ENCODE data around the gene EPS8. TPM values are rescaled to one million over a fixed set of nuclear protein-coding genes. Genes with fewer than 3 reads are reported as not detected.

EPS8 gene
- total RNA-seq, 2 donors from 2014 or later, result 6.7 to 8.1 TPM

DNA sequence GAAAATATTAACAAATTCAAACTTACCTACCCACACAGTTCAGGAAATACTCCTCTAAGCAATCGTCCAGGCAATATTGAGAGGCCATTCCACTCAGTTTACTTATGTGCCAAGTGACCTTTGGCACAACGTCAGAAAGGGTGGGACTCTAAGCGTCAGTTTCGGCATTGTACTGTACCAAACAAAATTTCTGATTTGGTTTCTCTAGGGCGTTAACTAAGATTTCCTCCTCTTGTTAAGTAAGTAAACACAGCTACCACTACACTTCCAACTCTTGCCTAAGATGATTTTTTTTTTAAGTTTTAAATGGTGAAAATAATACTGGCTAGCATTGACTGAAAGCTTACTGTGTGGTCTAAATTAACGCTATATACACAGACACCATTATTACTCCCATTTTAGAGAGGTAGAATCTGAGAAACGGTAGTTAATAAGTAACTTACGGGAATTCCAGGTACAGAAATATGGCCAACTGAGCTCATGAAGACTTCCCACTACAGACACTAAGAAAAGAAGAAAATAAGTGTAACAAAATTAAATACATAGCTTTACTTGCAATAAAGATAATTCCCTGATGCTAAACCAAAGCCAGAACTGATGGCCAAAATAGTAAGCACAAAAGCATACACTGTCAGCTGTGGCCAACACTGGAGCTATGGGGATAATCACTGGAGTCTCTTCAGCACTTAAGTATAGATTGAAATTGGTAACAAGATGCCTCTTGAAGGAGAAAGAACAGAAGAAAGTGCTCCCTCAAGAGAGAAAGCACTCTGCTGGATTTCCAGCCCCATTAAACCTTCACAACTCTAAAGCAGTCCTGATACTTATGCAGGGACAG is 76.1 kb downstream of the EPS8 start:
- no peak overlapping the region for H3K27ac ChIP-seq (ENCODE audit: low read depth, low read length)
- no peak for DNase-seq
- H3K9me3 ChIP-seq (ENCODE audit: control insufficient read depth, low read length), result no peaks in the 10 kb centered on the region
- Mint-ChIP-seq H3K4me1 (peaks cover 15% of the 10 kb centered on the region), H3K36me3 (ENCODE audit: low read depth) (no peaks in the 10 kb centered on the region), H3K9me3 (no peaks in the 10 kb centered on the region), H3K27me3 (ENCODE audit: insufficient read depth) (no peaks in the 10 kb centered on the region), H3K4me3 (no peak overlapping the region), H3K27ac (no peak overlapping the region)
- H3K27me3 ChIP-seq (ENCODE audit: control insufficient read depth, insufficient read depth, low read length, poor library complexity, severe bottlenecking), result no peaks in the 10 kb centered on the region
- WGBS, 2 experiments (ENCODE audit: insufficient coverage in 1 of 2, insufficient read length in 1 of 2), result 80 to 94% methylated on average over 1 to 8 of the region's 8 CpGs
- no peak overlapping the region for H3K4me3 ChIP-seq (ENCODE audit: low read length)
- H3K36me3 ChIP-seq (ENCODE audit: control insufficient read depth, insufficient read depth, low read length), result no peaks in the 10 kb centered on the region
- TF ChIP-seq, protein P1, sequence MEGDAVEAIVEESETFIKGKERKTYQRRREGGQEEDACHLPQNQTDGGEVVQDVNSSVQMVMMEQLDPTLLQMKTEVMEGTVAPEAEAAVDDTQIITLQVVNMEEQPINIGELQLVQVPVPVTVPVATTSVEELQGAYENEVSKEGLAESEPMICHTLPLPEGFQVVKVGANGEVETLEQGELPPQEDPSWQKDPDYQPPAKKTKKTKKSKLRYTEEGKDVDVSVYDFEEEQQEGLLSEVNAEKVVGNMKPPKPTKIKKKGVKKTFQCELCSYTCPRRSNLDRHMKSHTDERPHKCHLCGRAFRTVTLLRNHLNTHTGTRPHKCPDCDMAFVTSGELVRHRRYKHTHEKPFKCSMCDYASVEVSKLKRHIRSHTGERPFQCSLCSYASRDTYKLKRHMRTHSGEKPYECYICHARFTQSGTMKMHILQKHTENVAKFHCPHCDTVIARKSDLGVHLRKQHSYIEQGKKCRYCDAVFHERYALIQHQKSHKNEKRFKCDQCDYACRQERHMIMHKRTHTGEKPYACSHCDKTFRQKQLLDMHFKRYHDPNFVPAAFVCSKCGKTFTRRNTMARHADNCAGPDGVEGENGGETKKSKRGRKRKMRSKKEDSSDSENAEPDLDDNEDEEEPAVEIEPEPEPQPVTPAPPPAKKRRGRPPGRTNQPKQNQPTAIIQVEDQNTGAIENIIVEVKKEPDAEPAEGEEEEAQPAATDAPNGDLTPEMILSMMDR (conservative IDR thresholded peaks at IDR 0.05), result no peak
- no peak overlapping the region for H3K9ac ChIP-seq (ENCODE audit: extremely low read depth, low read length, poor library complexity, severe bottlenecking)
- H3K4me1 ChIP-seq (ENCODE audit: control insufficient read depth, insufficient read depth, low read length), result no peaks in the 10 kb centered on the region

DNA sequence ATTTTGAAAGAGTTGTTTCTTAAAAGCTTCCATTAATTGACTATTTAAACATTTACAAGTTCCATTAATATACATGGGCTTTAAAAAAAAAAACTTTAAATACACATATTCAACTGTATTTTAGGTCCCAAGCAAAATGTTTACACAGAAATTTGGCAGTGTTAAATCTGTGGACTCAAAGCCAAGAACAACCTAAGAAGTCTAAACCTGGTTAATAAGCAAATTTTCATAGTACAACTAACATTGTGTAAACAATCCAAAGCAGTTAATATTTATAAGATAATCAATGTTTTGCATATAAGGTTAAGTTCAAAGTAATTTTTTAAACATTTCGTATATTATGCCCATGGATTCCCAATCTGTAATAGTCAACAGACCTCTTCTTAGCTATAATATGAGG is 77.0 kb downstream of the EPS8 start:
- Histone ChIP-seq H3K27me3 (ENCODE audit: control insufficient read depth, insufficient read depth, low read length, poor library complexity, severe bottlenecking) (no peaks in the 10 kb centered on the region), H3K4me1 (ENCODE audit: control insufficient read depth, insufficient read depth, low read length) (no peaks in the 10 kb centered on the region), H3K36me3 (ENCODE audit: control insufficient read depth, insufficient read depth, low read length) (no peaks in the 10 kb centered on the region), H3K27ac (ENCODE audit: low read depth, low read length) (no peak overlapping the region), H3K9me3 (ENCODE audit: control insufficient read depth, low read length) (no peaks in the 10 kb centered on the region), H3K9ac (ENCODE audit: extremely low read depth, low read length, poor library complexity, severe bottlenecking) (no peak overlapping the region), H3K4me3 (ENCODE audit: low read length) (no peak overlapping the region)
- WGBS, 2 experiments (ENCODE audit: insufficient coverage in 1 of 2, insufficient read length in 1 of 2), result no CpG with 5 or more reads among the region's 1 CpG
- DNase-seq, result no peak
- H3K27ac Mint-ChIP-seq, result no peak overlapping the region
- peaks cover 22% of the 10 kb centered on the region for H3K4me1 Mint-ChIP-seq
- TF ChIP-seq, protein P1 (conservative IDR thresholded peaks at IDR 0.05), result no peak
- H3K27me3 Mint-ChIP-seq (ENCODE audit: insufficient read depth), result no peaks in the 10 kb centered on the region
- no peak overlapping the region for H3K4me3 Mint-ChIP-seq
- no peaks in the 10 kb centered on the region for H3K9me3 Mint-ChIP-seq
- H3K36me3 Mint-ChIP-seq (ENCODE audit: low read depth), result no peaks in the 10 kb centered on the region

DNA sequence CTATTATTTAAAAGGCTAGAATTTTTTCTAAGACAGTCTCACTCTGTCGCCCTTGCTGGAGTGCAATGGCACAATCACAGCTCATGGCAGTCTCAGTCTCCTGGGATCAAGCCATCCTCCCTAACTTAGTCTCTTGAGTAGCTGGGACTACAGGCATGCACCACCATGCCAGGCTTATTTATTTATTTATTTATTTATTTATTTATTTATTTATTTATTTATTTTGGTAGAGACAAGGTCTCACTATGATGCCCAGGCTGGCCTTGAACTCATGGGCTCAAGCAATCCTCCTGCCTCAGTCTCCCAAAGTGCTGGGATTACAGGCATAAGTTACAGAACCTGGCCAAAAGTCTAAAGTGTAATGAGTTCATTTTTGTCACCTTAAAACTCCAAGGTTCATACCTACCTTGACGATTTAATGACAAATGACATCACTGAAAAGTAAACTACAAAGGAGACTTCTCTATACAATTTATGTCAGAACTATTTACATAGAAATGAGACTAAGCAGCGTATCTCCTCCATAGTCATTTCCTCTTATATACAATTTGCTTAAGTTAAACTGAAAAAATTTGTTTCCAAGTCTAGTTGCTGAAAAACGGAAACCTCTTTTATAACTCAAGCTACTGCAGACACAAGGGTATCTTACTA is 78.2 kb downstream of the EPS8 start:
- Histone ChIP-seq H3K4me1 (ENCODE audit: control insufficient read depth, insufficient read depth, low read length) (no peaks in the 10 kb centered on the region), H3K27me3 (ENCODE audit: control insufficient read depth, insufficient read depth, low read length, poor library complexity, severe bottlenecking) (no peaks in the 10 kb centered on the region), H3K4me3 (ENCODE audit: low read length) (no peak overlapping the region), H3K9me3 (ENCODE audit: control insufficient read depth, low read length) (no peaks in the 10 kb centered on the region), H3K36me3 (ENCODE audit: control insufficient read depth, insufficient read depth, low read length) (no peaks in the 10 kb centered on the region), H3K9ac (ENCODE audit: extremely low read depth, low read length, poor library complexity, severe bottlenecking) (no peak overlapping the region), H3K27ac (ENCODE audit: low read depth, low read length) (no peak overlapping the region)
- H3K36me3 Mint-ChIP-seq (ENCODE audit: low read depth), result no peaks in the 10 kb centered on the region
- WGBS, 2 experiments (ENCODE audit: insufficient coverage in 1 of 2, insufficient read length in 1 of 2), result 87 to 91% methylated on average over 2 to 4 of the region's 4 CpGs
- H3K27ac Mint-ChIP-seq, result no peak overlapping the region
- H3K4me1 Mint-ChIP-seq, result peaks cover 26% of the 10 kb centered on the region
- TF ChIP-seq, protein P1 (conservative IDR thresholded peaks at IDR 0.05), result no peak
- no peaks in the 10 kb centered on the region for H3K9me3 Mint-ChIP-seq
- H3K27me3 Mint-ChIP-seq (ENCODE audit: insufficient read depth), result no peaks in the 10 kb centered on the region
- no peak overlapping the region for H3K4me3 Mint-ChIP-seq
- DNase-seq, result no peak

Measured in endodermal cell (in vitro differentiated cells).